Right lung (tissue), 5 donors: ENCODE data around the gene MB21D2. TPM values are rescaled to one million over a fixed set of nuclear protein-coding genes. Genes with fewer than 3 reads are reported as not detected.
"Not testable (repeated sequence)": the region's sequence is repeated elsewhere in the genome, so short reads cannot be mapped to it uniquely, and the experiment has no call there.

ENCODE experiments used
- DNase-seq, 2 donors: peaks; one replicate each; pipeline ENCODE4 v3.0.0-alpha.2; 2013
- polyA plus RNA-seq, 5 donors: library from polyadenylated mRNA; unstranded; fragments of 120-200 nt; gene quantifications; one replicate each; pipeline versions ENCODE4 v1.2.1 to v1.2.3, GENCODE V29; 2013; ENCODE audit warnings: inconsistent platforms in 1 of 5, low replicate concordance in 1 of 5; ENCODE audit not compliant: insufficient read length in 5 of 5, insufficient read depth in 1 of 5

MB21D2 gene
- polyA plus RNA-seq, 5 donors: 5.2 to 6.7 (median 6.6) TPM

DNA sequence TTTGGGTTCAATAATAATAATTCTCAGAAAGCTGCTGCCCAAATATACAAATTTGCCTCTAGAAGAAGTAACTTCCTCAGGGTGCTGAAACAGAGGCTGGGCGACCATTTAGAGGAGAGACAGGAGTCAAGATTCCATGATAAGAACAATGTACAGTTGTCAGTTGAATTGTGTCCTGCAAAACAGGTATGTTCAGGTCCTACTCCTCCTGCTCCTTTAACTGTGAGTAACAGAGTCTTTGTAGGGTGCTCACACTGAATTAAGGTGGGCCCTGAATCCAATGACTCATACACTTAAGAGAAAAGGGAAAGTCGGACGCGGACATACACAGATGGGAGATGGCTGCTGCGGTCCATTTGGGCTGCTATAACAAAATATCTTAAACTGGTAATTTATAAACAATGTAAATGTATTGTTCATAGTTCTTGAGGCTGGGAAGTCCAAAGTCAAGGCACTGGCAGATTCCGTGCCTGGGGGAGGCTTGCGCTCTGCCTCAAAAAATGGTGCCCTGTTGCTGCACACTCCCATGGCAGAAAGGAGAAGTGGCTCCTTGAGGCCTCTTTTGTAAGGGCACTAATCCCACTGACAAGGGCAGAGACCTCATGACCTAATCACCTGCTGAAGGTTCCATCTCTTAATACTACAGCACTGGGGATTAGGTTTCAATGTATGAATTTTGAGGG is 55.1 kb downstream of the MB21D2 start:
- DNase-seq: no peak

DNA sequence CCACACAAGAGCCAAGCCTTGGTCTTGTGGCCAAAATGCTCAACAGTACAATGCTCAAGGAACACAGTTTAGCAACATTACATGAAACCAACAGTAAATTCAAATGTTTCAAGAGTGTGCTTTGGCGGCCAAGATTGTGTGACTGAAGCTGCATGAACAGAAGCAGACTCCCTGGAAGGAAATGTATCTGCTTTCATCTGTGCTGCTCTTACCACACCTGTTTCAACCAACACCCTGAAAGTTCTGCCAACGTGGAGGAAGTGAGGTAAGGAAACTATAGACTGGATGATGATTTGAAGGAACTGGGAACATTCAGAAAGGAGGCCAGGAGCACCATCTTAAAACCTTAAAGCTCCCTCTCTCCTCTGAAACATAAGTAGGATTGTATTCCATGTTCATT is 55.7 kb downstream of the MB21D2 start:
- DNase-seq: no peak

DNA sequence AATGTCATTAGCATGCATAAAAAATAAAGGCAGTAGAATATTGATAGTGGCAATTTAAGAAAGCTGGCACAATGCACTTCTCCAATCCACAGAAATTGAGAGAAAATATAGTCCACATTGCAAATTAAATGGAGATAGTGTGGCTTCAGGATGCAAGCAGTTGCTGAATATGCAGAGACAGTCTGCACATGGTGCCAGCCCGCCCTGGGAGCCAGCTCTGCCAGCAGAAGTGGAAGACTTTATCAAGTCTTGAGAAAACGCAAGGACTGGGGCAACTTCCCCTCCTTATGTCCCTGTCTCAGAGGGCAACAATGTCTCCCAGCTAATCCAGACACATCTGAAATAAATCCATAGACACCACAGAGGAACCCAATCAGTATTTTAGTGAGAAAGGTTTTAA is 57.2 kb downstream of the MB21D2 start:
- DNase-seq: no peak

DNA sequence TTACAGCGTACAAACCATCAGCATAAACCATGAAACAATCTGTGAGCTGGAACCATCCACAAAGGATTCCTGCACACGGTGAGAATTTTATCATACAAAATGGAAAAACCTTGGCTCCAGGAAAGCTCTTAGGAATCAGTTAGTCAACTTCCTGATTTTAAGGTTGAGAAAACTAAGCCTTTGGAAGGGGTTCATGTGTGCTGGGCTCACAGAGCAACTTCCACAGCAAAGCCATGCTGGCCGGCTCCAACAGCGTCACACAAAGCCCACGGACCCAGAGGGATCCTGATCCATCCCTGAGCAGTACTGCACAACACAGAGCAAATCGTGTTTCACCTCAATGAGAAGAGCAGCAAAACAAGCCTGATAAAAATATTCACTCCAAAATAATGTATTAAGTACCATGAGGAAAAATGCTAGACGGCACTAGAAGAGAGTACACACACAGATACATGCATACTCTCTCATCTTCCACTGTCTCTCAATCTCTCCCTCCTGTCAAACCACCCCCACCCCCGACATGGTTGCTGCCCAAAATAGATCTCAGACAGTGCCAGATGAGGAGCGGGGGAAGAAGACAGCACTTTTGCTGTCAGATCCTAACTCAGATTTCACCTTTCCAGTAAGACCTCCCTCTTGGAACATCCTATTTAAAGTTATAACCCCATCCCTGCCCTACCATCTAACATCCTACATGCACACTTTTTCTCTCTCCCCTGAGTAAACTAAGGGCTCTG is 58.6 kb downstream of the MB21D2 start:
- no peak for DNase-seq

DNA sequence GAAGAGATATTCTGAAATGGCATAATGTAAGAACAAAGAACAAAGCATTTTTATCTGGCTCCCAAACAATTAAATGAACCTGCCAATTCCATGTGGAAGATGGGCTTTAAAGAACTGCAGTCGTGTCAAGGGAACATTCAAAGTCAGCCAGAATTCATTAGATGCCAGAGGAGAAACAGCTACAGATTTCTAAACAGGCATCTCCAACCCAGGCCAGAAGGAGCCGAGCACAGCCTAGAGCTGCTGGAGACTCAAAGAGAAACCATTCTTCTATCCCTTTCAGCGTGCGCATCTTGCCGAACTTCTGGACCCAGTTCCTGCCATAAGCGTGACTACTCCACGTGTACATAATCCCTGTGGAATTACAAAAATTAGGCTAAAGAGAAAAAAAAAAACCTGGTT is 60.4 kb downstream of the MB21D2 start:
- DNase-seq: no peak

DNA sequence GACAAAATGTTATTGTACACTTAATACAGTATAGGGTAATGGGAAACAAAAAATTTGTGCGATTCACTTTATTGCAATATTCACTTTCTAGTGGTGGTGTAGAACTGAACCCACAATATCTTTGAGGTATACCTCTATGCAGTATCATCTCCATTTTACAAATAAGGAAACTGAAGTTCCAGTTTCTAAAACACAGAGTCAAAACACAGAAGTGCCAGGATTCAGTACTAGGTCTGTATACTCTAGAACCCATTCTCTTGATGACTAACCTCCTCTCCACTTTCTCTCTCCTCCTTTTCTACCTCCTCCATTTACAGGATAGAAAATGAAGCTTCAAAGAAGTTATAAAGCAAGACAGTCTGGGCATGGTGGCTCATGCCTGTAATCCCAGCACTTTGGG is 62.2 kb downstream of the MB21D2 start:
- DNase-seq: no peak

DNA sequence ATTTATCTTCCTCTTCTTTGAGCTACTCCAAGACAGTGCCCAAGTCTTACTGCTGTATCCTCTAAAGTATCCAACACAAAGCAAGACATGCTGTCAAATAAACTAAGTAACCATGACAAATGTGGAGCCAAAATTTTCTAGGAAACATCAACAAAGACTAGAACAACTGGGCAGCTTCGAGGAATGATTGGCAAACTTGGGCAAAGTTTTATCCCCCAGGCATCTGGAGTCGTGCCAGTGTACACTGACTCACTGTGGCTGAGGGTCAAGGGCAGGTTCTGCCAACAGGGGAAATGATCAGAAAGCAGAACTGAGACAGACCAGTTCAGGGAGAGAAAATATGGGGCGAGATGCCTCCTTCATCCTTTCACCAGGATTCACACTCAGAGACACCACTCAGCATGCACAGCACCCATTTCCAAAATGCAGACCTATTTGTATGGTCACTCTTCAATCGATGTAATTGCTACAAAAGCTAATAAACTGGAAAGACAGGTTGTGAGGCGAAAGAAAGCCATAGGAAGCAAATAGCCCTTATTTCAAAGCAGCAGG is 65.8 kb downstream of the MB21D2 start:
- DNase-seq: no peak

DNA sequence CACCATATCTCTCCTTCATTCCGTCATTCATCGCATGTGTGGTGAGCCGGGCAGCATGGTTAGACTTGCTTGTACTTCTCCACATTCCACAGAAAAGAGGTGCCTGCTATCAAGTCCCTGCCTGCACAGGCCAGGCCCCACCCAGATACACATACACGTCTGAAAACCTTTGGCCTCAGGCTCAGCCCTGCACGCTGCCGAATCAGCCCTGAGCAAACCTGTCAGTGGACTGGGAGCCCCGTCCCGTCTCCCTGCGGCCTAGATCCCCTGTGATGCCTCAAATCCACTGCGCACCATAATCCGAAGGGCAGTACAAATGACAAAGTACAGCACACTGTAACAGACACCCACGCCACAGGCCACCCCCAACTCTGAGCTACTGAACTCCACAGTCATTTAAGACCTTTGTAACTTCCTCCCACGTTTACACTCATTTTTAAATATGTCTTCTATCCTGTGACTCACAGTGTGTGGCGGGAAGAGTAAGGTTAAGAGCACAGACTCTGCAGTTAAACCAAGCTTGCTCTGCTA is 67.1 kb downstream of the MB21D2 start:
- no peak for DNase-seq

DNA sequence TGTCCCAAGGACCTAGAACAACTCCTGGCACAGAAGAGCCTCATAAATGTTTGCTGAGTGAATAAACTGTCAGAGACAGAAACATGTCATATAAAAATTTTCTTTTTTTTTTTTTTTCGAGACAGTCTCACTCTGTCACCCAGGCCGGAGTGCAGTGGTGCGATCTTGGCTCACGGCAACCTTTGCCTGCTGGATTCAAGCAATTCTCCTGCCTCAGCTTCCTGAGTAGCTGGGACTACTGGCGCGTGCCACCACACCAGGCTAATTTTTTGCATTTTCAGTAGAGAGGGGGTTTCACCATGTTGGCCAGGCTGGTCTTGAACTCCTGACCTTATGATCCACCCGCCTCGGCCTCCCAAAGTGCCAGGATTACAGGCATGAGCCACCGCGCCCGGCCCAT is 67.8 kb downstream of the MB21D2 start:
- not testable (repeated sequence) for DNase-seq

DNA sequence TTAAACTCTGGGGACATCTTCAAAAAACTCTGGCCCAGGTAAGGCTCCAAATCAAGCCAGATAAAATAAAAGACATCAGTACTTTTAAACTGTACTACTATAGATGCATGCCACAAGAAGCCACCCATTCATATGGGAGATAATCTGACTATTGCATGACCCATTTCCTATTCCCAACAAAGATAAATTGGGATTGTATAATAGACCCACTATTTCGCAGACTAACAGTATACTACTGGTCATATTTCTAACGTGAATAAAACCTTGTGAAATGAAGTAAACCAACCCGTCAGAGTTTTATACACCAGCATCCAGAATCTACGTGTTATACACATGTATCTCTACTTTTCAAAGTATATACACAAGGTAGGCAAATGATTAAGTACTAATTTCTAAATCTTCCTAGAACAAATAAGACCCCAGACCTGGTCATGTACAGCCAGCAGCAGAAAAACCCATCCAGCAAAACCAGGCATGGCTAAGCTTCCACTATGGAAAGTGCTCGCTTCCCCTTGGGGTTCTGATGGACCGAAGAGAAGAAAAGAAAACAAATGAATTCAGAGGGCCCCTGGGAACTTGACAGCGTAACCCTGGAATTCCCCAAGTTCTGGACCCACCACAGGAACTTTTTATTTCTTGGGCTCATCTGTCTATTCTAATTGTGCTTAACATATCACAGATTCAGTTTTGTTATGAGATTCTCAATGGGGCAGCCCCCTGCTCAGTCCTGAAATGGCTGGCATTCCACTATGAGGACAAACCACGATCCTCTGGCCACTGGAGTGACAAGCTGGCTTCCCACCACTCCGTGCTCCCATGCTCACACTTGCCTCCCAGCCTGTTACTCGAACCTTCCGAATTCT is 69.1 kb downstream of the MB21D2 start:
- no peak for DNase-seq

DNA sequence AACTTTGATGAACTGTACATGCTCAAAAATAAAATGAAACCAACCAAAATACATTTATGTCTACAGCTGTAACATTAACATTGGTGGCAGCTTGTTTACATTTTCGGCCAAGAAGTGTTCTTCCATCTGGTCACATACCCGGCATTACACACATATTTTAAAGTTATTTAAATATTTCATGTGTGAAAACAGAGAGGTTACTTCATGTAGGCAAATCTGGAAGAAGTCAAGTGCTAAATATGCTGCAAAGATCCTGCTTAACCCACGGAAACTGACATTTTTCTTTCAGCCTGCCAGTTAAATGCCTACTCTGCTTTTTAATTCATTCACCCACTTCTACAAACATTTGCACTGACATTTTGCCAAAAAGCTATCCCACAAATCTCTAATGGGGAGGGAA is 69.7 kb downstream of the MB21D2 start:
- DNase-seq: no peak

DNA sequence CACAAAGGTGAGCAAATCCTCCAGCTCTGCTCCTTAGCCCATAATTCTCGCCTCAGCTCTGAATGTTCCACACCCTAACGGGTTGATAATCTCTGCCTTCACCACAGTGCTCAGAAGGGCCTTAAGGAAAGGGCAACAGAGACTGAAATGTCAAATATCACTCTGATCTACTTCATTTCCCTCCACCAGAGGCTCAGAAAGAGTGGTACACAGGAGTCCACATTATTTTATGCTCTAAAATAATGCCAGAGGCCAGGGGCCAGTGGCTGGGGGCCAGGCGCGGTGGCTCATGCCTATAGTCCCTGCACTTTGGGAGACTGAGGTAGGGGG is 72.2 kb downstream of the MB21D2 start:
- no peak for DNase-seq

DNA sequence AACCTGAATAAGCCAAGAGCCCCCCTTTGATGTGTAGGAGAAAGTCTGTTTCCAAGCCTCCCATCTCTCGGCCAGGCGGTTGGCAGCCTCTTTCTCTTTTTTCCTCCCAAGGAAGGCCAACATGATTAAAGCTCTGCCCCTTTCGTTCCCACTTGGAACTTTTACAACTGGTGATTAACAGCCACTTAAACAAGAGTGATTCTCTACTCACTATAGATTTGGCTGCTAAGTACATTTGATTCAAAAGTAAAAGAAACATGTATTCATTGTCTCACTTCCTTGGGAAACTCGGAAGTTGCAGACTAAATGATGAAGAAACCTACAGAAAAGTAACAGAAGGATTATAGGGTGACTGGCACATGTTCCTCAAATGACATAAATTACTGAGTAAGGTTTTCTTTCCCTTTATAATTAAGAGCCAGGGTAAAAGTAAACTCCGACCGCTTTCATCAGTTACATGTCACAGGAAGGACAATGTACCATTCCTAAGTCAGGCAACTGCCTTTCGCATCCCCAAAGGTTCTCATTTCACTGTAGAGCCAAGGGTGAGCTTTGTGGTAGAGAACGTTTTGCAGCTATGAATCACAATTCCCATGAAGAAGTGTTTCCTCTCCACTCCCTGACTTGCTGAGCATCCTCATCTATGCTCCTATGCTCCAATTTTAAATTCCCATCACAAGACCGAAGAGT is 72.7 kb downstream of the MB21D2 start:
- no peak for DNase-seq

DNA sequence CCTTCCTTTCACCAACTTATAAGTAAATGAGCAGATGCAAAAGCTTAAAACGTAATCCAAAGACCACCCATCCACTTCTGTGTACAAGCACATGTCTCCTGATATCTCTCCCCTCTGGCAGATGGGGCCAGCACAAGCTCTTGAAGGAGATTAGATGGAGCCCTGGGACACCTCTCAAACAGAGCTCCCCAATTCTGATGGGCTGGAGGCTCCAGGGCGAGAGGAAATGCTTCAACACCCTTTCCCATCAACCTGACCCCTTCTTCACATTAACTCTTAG is 73.2 kb downstream of the MB21D2 start:
- DNase-seq: no peak

DNA sequence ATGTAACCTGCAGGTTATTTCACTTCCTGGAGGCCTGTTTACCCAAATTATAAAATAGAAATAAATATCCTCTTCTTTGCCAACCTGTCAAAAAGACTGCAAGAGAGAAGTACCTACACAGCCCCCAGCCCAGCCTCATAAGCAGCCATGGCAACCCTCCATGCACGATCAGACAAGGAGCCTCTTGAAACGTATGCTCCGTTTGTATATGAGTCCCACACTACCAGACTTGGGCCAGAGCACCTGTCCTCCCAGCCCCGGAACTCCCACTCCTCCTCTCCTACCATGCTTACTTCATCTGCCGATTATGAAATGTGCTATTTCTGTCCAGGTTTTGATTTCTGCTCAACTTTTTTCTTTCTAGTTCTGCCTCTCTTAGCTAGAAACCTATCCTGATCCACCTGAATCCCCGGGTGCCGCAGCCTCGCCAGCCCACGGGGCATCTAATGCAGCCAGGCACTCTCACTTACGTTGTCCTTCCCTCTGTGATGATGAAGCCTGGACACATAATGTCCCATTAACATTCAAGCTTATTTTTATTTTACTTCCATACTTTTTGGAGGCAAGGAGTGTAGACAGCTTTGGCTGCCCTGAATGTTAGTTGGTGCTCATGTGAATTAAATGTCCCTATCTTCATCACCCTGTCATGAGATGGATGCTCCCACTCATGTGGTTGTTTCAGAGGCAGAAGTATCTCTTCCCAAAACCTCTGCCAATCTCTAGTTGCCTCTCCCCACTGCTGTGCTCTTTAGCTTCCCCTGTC is 73.8 kb downstream of the MB21D2 start:
- no peak for DNase-seq

DNA sequence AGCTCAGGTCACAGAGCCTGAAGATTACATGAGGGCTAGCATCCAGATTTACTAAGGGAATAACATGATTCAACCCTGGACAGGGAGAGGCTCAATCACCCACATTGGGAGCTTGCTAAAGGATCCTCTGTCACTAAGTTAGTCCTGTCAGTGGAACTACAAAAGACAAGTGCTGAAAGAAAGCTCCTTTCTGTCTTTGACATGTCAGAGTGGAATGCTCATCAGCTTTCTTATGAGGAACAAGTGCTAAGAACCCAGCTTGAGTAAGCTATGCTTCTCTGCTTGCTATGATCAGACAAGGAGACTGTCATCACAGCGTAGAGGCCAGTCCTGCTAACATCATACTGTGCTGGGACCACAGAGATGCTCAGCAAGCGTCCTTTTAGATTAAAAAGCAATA is 74.5 kb downstream of the MB21D2 start:
- no peak for DNase-seq

DNA sequence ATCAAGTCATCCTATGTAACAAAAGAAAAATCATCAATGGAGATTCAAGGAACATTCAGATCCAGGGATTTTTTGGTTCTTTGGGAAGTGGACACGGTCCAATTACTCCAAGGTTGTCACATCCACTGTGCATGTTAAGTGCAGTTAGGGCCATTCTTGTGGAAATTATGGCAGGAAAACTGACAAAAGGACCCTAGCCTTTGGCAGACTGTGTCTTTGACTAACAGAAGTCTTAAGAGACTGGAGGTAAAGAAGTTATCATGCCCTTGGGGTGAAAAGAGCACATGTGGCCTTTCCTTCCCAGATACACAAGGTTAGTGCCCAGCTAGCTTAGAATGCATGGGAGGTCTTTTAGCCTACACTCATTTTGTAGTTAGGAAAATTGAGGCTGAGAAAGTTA is 74.9 kb downstream of the MB21D2 start:
- DNase-seq: no peak

DNA sequence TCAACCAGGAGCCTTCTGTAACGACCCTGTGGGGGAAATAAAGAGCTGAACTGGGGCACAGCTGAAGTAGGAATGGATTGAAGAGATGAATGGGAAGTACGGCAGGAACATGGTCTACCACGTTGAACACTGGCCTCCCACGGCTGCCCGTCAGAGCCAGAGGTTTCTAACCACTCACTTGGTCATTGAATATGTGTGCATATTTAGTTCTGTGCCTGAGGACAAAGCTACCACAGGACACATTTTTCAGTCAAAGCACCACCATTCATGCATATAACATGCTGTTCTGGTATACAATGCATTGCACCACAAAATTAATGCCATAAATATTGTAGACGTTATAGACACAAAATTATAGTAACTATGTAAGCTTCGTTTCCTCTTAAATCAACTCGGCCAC is 75.5 kb downstream of the MB21D2 start:
- DNase-seq: no peak

DNA sequence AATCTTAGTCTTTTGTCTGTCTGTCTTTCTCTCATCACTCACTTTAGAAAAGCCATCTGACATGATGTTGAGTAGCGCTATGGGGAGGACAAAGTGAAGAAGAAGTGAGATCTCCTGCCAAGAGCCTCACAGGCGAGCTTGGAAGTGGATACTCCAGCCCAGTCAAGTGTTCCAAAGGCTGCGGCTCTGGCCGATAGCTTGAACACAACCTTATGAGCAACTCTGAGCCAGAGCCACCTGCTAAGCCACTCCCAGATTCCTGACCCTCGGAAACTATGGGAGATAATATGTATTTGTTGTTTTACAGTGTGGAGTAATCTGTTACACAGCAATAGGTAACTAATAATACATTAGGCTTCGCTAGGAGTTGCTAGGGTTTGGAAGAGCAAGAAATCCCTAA is 76.2 kb downstream of the MB21D2 start:
- DNase-seq: no peak

DNA sequence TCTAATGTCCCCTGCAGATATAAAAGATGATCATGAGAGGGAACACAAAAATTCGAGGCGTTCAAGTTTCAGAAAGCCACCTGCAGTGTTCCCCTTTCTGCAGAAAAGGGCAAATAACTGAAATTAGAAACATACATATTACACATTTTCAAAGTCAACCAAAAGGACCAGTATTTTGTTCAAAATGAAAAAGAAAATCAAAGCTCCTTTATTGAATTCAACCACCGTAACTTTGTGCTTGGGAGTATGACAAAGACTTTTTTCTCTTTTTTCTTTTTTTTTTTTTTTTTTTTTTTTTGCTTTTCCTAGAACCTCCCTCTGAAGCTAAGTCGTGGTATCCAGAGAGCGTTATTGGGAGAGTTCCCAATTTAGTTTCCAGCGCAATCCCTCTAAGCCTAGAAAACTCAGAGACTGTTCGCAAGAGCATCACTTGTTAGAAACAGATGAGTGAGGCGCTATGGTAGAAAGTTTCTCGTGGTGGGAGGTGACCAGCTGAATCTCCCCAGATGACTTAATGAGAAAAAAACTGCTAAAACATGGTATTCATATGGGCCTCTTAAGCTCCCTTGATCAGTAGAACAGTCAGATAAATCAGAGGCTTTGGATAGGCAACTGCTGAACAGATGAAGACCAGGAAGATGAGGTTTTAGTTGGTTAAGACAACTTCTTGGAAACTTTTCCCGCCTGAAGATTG is 77.4 kb downstream of the MB21D2 start:
- no peak for DNase-seq
